Type B pancreatic cell (in vitro differentiated cells): Measurements from ENCODE around the gene ZPR1. TPM values are rescaled to one million over a fixed set of nuclear protein-coding genes. Genes with fewer than 3 reads are reported as not detected.

ENCODE experiments used
- DNase-seq: peaks from one replicate; pipeline ENCODE4 v3.0.0; 2021; ENCODE audit warnings: mixed read lengths; ENCODE audit not compliant: unreplicated experiment; ENCODE audit errors: extremely low spot score
- H3K27ac Mint-ChIP-seq: 2 replicates; pipeline ENCODE4 v1.8.0; 2021; ENCODE audit warnings: mild to moderate bottlenecking, mixed read lengths
- H3K27me3 Mint-ChIP-seq: 2 replicates; pipeline ENCODE4 v1.8.0; 2021; ENCODE audit warnings: mixed read lengths
- H3K36me3 Mint-ChIP-seq: 2 replicates; pipeline ENCODE4 v1.8.0; 2021; ENCODE audit warnings: mixed read lengths
- H3K4me1 Mint-ChIP-seq: one replicate; pipeline ENCODE4 v1.8.0; 2021; ENCODE audit warnings: mixed read lengths; ENCODE audit not compliant: unreplicated experiment
- H3K4me3 Mint-ChIP-seq: 2 replicates; pipeline ENCODE4 v1.8.0; 2021; ENCODE audit warnings: mild to moderate bottlenecking, mixed read lengths
- H3K9me3 Mint-ChIP-seq: 2 replicates; pipeline ENCODE4 v1.8.0; 2021; ENCODE audit warnings: mixed read lengths
- CTCF ChIP-seq: fragments of 200-600 bp; sonication (generic); conservative IDR thresholded peaks from 2 replicates; pipeline ENCODE4 v1.5.0; 2021; ENCODE audit warnings: antibody characterized with exemption, mild to moderate bottlenecking
- total RNA-seq: library from RNA; stranded (reverse); gene quantifications from 2 replicates; pipeline ENCODE4 v1.2.1, GENCODE V29; 2021; ENCODE audit warnings: low replicate concordance

ZPR1 gene
- total RNA-seq, 1 donor from 2014 or later, result 41.2 TPM

GRCh38 chr11:116829525-116830183, 41.8 kb upstream of the ZPR1 start, which contains the start of gene APOC3:
TSS of gene APOC3 (plus strand) at chr11:116829907. CDS start at chr11:116830583, 676 bp downstream.
- H3K27ac Mint-ChIP-seq, result no peak within 1 kb of the TSS
- H3K9me3 Mint-ChIP-seq, result no peaks in the 10 kb centered on the region
- peaks cover 3% of the 10 kb centered on the region for H3K27me3 Mint-ChIP-seq
- DNase-seq, result no peak
- TF ChIP-seq CTCF, result no peak
- peaks cover 12% of the 10 kb centered on the region for H3K4me1 Mint-ChIP-seq
- H3K36me3 Mint-ChIP-seq, result no peaks in the 10 kb centered on the region
- H3K4me3 Mint-ChIP-seq, result no peak within 1 kb of the TSS

GRCh38 chr11:116828632-116829524, 41.1 kb upstream of the ZPR1 start:
- H3K4me3 Mint-ChIP-seq, result no peak overlapping the region
- DNase-seq, result no peak
- H3K9me3 Mint-ChIP-seq, result no peaks in the 10 kb centered on the region
- no peak for TF ChIP-seq CTCF
- H3K4me1 Mint-ChIP-seq, result peaks cover 12% of the 10 kb centered on the region
- H3K27ac Mint-ChIP-seq, result no peak overlapping the region
- H3K36me3 Mint-ChIP-seq, result no peaks in the 10 kb centered on the region
- peaks cover 2% of the 10 kb centered on the region for H3K27me3 Mint-ChIP-seq

- Mint-ChIP-seq H3K27ac (no peak overlapping the region), H3K9me3 (no peaks in the 10 kb centered on the region), H3K36me3 (no peaks in the 10 kb centered on the region), H3K27me3 (no peaks in the 10 kb centered on the region), H3K4me1 (peaks cover 12% of the 10 kb centered on the region), H3K4me3 (no peak overlapping the region)
- TF ChIP-seq CTCF, result no peak
- DNase-seq, result no peak
Observed at GRCh38 chr11:116827461-116827860, 39.6 kb upstream of the ZPR1 start.

GRCh38 chr11:116826751-116827431, 39.1 kb upstream of the ZPR1 start:
- Mint-ChIP-seq H3K9me3 (no peaks in the 10 kb centered on the region), H3K27ac (peak overlapping the region; percentile 10), H3K4me1 (peaks cover 12% of the 10 kb centered on the region), H3K27me3 (no peaks in the 10 kb centered on the region), H3K4me3 (no peak overlapping the region), H3K36me3 (no peaks in the 10 kb centered on the region)
- no peak for DNase-seq
- no peak for TF ChIP-seq CTCF

GRCh38 chr11:116825854-116826750, 38.3 kb upstream of the ZPR1 start:
- Mint-ChIP-seq H3K4me1 (peaks cover 12% of the 10 kb centered on the region), H3K27me3 (no peaks in the 10 kb centered on the region), H3K27ac (peak overlapping the region; percentile 10), H3K4me3 (no peak overlapping the region), H3K9me3 (no peaks in the 10 kb centered on the region), H3K36me3 (no peaks in the 10 kb centered on the region)
- TF ChIP-seq CTCF, result no peak
- DNase-seq, result no peak
